ENCODE results near the gene NAB1.

NAB1 gene

GRCh38 chr2:190685333-190685732 lies 36.5 kb downstream of the NAB1 start:
- no peaks in the 10 kb centered on the region for H3K9me3 ChIP-seq
- TF ChIP-seq CTCF (IDR thresholded peaks at IDR 0.05), result no peak
- H3K36me3 ChIP-seq, result peaks cover 18 to 48% (median 33%) of the 10 kb centered on the region in 3 donors
- no peak for DNase-seq
- no peaks in the 10 kb centered on the region for H3K27me3 ChIP-seq
- H3K27ac ChIP-seq, result no peak overlapping the region
- H3K4me3 ChIP-seq, result no peak overlapping the region
- intact Hi-C loops (cut with DNase I; ENCODE audit: low total_unique reads), result no loop called here
- H3K4me1 ChIP-seq, result peaks cover 0 to 7% (median 1%) of the 10 kb centered on the region in 4 donors

- Histone ChIP-seq H3K4me3 (no peak overlapping the region), H3K27ac (no peak overlapping the region), H3K9me3 (no peaks in the 10 kb centered on the region), H3K27me3 (no peaks in the 10 kb centered on the region), H3K36me3 (peaks cover 19 to 38% (median 19%) of the 10 kb centered on the region in 3 donors), H3K4me1 (no peaks in the 10 kb centered on the region)
- intact Hi-C loops (cut with DNase I; ENCODE audit: low total_unique reads), result no loop called here
- TF ChIP-seq CTCF (IDR thresholded peaks at IDR 0.05), result no peak
- no peak for DNase-seq
Measured at GRCh38 chr2:190693533-190694232, 44.8 kb downstream of the NAB1 start.

- no peak for DNase-seq
- Histone ChIP-seq H3K4me1 (no peaks in the 10 kb centered on the region), H3K36me3 (peaks cover 11 to 30% (median 11%) of the 10 kb centered on the region in 3 donors), H3K27ac (no peak overlapping the region), H3K27me3 (no peaks in the 10 kb centered on the region), H3K9me3 (no peaks in the 10 kb centered on the region), H3K4me3 (no peak overlapping the region)
- no peak for TF ChIP-seq CTCF (IDR thresholded peaks at IDR 0.05)
- intact Hi-C loops (cut with DNase I; ENCODE audit: low total_unique reads), result no loop called here
Measured at GRCh38 chr2:190694479-190694878, 45.6 kb downstream of the NAB1 start.

- Histone ChIP-seq H3K4me3 (no peak overlapping the region), H3K9me3 (no peaks in the 10 kb centered on the region), H3K4me1 (no peaks in the 10 kb centered on the region), H3K27ac (no peak overlapping the region), H3K27me3 (no peaks in the 10 kb centered on the region), H3K36me3 (peaks cover 2 to 18% (median 8%) of the 10 kb centered on the region in 3 donors)
- no peak for TF ChIP-seq CTCF (IDR thresholded peaks at IDR 0.05)
- intact Hi-C loops (cut with DNase I; ENCODE audit: low total_unique reads), result no loop called here
- no peak for DNase-seq
Measured at GRCh38 chr2:190695739-190696138, 46.9 kb downstream of the NAB1 start.

GRCh38 chr2:190696792-190697398 lies 48.0 kb downstream of the NAB1 start:
- no peak overlapping the region for H3K4me3 ChIP-seq
- intact Hi-C loops (cut with DNase I; ENCODE audit: low total_unique reads), result no loop called here
- H3K27ac ChIP-seq, result no peak overlapping the region
- DNase-seq, result no peak
- H3K4me1 ChIP-seq, result no peaks in the 10 kb centered on the region
- no peaks in the 10 kb centered on the region for H3K27me3 ChIP-seq
- peaks cover 0 to 10% (median 0%) of the 10 kb centered on the region in 3 donors for H3K36me3 ChIP-seq
- no peaks in the 10 kb centered on the region for H3K9me3 ChIP-seq
- TF ChIP-seq CTCF (IDR thresholded peaks at IDR 0.05), result no peak
